Smooth muscle cell of the brain vasculature (primary cell): ENCODE results near the gene SPG11.
"Not testable (repeated sequence)": the region's sequence is repeated elsewhere in the genome, so short reads cannot be mapped to it uniquely, and the experiment has no call there.

Experiments used
- DNase-seq: peaks from one replicate; pipeline ENCODE4 v3.0.0-alpha.2; 2012; ENCODE audit warnings: low read depth, low spot score

The SPG11 gene

DNA sequence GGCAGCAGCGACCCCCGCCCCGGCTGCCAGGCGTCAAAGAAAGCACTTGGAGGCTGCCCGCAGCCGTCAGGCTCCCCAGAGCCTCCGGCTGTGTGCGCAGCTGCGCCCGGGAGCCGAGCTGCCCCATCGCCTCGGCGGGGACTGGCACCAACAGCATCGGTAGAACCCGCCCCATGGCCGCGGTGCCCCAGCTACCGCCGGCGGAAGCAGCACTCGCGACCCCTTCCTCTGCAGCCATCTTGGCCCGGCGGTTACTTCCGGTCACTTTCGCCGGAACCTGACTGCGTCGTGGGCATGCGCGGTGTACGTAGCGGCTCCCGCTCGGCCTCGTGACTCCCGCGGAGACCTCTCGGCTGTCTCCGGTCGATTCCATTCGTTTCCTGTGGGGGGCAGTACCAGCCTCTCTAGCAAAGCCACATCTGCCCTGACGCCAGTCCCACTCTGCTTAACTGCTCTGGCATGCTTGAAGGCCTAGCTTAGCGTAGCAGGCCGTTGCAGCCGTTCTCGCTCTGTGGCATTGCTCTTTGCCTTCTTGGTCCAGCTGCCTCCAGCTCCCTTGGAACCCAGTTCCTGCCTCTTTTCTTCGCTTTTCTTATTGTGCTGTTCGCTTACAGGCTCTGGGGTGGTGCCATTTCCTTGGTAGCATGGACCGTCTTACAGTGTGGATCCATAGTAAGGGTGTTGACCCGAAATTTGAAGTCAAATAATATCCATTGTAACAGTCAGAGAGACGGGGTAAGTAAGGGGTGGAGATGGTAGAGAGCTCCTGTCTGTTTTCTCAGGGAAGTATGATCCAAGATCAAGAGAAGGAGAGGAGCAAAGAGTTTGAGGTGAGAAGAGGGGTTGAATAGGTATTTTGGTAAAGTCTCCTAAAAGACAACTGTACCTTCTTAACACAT is at the start of gene SPG11:
TSS of gene SPG11 (minus strand) at position 253 of the 899 bp plus-strand sequence. CDS start at position 238, 15 bp downstream.
- peak; percentile 93 for DNase-seq

DNA sequence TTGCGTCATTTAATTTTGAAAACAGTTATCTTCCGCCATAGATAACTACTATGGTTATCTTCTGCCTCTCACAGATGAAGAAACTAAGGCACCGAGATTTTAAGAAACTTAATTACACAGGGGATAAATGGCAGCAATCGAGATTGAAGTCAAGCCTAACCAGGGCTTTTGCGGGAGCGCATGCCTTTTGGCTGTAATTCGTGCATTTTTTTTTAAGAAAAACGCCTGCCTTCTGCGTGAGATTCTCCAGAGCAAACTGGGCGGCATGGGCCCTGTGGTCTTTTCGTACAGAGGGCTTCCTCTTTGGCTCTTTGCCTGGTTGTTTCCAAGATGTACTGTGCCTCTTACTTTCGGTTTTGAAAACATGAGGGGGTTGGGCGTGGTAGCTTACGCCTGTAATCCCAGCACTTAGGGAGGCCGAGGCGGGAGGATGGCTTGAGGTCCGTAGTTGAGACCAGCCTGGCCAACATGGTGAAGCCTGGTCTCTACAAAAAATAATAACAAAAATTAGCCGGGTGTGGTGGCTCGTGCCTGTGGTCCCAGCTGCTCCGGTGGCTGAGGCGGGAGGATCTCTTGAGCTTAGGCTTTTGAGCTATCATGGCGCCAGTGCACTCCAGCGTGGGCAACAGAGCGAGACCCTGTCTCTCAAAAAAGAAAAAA is 49.0 kb upstream of the SPG11 start:
- DNase-seq, result peak; percentile 62

GRCh38 chr15:44711743-44712345 is 48.4 kb upstream of the SPG11 start:
- no peak for DNase-seq

DNA sequence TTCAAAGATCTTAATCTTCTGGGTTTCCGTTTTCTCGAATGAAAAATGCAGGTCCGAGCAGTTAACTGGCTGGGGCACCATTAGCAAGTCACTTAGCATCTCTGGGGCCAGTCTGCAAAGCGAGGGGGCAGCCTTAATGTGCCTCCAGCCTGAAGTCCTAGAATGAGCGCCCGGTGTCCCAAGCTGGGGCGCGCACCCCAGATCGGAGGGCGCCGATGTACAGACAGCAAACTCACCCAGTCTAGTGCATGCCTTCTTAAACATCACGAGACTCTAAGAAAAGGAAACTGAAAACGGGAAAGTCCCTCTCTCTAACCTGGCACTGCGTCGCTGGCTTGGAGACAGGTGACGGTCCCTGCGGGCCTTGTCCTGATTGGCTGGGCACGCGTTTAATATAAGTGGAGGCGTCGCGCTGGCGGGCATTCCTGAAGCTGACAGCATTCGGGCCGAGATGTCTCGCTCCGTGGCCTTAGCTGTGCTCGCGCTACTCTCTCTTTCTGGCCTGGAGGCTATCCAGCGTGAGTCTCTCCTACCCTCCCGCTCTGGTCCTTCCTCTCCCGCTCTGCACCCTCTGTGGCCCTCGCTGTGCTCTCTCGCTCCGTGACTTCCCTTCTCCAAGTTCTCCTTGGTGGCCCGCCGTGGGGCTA is 47.8 kb upstream of the SPG11 start, which contains the start of the genes B2M and PATL2:
TSS of gene B2M (plus strand) at position 422 of the 647 bp plus-strand sequence. CDS start at position 452, 30 bp downstream.
TSS of gene PATL2 (minus strand) at position 228 of the 647 bp plus-strand sequence. CDS start 34,833 bp downstream, outside the sequence.
- peak; percentile 94 for DNase-seq

DNA sequence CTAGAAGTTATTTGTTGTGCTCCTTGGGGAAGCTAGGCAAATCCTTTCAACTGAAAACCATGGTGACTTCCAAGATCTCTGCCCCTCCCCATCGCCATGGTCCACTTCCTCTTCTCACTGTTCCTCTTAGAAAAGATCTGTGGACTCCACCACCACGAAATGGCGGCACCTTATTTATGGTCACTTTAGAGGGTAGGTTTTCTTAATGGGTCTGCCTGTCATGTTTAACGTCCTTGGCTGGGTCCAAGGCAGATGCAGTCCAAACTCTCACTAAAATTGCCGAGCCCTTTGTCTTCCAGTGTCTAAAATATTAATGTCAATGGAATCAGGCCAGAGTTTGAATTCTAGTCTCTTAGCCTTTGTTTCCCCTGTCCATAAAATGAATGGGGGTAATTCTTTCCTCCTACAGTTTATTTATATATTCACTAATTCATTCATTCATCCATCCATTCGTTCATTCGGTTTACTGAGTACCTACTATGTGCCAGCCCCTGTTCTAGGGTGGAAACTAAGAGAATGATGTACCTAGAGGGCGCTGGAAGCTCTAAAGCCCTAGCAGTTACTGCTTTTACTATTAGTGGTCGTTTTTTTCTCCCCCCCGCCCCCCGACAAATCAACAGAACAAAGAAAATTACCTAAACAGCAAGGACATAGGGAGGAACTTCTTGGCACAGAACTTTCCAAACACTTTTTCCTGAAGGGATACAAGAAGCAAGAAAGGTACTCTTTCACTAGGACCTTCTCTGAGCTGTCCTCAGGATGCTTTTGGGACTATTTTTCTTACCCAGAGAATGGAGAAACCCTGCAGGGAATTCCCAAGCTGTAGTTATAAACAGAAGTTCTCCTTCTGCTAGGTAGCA is 47.0 kb upstream of the SPG11 start:
- DNase-seq, result no peak

DNA sequence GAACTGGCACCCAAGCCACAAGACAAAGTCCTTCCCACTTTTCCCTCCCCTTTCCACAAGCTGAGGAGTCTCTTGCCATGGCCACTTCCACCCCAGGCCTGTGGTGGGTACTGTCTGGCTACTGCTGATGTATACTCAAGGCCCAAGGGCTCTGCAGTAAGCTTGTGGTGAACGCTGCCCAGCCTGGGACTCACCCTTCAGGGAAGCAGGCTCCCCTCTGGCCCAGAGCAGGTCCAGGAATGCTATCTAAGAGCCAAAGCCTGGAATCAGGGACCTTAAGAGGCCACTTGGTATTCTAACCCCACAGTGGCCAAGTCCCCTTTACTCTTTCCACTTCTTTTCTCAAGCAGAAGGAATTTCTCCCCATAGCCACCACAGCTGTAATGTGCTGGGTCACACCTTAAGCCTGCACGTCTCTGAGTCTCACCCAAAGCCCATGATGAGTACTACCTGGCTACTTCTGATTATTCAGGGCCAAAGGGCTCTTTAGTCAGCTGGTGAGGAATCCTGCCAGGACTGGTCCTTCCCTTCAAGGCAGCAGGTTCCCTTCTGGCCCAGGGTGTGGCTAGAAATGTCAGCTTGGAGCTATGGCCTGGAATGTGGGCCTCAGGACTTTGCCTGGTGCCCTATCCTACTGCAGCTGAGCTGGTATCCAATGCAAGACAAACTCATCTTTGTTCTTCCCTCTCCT is 43.6 kb upstream of the SPG11 start:
- no peak for DNase-seq

DNA sequence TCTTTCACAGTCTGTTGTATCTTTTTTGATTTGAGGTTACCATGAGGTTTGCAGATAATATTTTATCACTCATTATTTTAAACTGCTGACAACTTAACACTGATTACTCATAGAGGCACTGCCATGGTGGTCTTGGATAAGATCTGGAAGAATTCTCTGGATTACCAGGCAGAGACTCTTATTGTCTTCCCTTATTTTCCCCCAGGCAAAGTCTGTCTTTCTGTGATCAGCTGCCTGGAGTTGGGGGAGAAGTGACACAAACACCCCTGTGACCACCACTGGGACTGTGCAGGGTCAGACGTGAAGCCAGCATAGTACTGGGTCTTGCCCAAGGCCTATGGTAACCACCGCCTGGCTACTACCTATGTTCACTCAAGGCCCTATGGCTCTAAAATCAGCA is 42.9 kb upstream of the SPG11 start:
- DNase-seq, result no peak

- DNase-seq, result no peak
Measured at GRCh38 chr15:44705986-44706385, 42.5 kb upstream of the SPG11 start.

DNA sequence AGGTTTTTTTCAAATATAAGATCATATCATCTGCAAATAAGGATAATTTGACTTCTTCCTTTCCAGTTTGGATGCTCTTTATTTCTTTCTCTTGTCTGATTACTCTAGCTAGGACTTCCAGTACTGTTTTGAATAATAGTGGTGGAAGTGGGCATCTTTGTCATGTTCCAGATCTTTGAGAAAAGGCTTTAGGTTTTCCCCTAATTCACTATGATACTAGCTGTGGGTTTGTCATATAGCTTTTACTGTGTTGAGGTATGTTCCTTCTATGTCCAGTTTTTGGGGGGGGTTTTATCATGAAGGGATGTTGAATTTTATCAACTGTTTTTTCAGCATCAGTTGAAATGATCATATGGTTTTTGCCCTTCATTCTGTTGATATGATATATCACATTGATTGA is 37.2 kb upstream of the SPG11 start:
- DNase-seq, result not testable (repeated sequence)

- DNase-seq, result no peak
Measured at GRCh38 chr15:44698641-44699040, 35.2 kb upstream of the SPG11 start.

GRCh38 chr15:44697014-44697413 is 33.6 kb upstream of the SPG11 start:
- no peak for DNase-seq

GRCh38 chr15:44695294-44695693 is 31.8 kb upstream of the SPG11 start:
- no peak for DNase-seq

DNA sequence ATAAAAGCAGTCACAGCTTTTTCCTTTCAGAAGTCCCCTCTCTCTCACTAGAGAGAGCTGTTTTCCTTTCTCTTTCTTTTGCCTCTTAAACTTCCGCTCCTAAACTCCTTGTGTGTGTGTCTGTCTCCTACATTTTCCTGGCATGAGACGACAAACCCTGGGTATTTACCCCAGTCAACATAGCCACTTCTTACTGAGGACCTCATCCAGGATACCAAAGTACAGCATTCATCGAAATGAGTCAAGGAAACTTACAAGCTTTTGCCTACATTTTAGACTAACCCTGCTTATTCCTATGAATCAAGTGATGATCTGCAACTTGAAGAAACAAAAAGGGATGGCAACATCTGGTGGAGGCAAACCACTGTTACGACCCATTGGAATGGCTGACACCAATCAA is 31.0 kb upstream of the SPG11 start:
- no peak for DNase-seq

- no peak for DNase-seq
Measured at GRCh38 chr15:44692659-44693058, 29.2 kb upstream of the SPG11 start.

DNA sequence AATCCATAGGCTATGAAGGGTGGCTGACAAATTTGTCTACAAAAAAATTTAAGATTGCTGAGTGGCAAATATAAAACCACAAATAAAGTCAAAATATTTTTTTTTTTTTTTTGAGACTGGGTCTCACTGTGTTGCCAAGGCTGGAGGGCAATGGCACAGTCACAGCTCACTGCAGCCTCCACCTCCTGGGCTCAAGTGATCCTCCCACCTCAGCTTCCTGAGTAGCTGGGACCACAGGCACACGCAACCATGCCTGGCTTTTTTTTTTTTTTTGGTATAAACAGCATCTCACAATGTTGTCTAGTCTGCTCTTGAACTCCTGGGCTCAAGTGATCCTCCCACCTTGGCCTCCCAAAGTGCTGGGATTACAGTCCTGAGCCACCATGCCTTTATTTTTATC is 26.8 kb upstream of the SPG11 start:
- not testable (repeated sequence) for DNase-seq

DNA sequence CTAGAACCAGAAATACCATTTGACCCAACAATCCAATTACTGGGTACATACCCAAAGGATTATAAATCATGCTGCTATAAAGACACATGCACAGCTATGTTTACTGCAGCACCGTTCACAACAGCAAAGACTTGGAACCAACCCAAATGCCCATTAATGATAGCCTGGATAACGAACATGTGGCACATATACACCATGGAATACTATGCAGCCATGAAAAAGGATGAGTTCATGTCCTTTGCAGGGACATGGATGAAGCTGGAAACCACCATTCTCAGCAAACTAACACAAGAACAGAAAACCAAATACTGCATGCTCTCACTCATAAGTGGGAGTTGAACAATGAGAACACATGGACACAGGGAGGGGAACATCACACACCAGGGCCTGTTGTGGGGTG is 25.9 kb upstream of the SPG11 start:
- not testable (repeated sequence) for DNase-seq

- DNase-seq, result not testable (repeated sequence)
Measured at GRCh38 chr15:44682809-44683682, 19.6 kb upstream of the SPG11 start.

GRCh38 chr15:44682211-44682610 is 18.7 kb upstream of the SPG11 start:
- DNase-seq, result no peak

GRCh38 chr15:44676676-44677075 is 13.2 kb upstream of the SPG11 start:
- DNase-seq, result no peak
